ENCODE results near the gene GP5.

Gene GP5

DNA sequence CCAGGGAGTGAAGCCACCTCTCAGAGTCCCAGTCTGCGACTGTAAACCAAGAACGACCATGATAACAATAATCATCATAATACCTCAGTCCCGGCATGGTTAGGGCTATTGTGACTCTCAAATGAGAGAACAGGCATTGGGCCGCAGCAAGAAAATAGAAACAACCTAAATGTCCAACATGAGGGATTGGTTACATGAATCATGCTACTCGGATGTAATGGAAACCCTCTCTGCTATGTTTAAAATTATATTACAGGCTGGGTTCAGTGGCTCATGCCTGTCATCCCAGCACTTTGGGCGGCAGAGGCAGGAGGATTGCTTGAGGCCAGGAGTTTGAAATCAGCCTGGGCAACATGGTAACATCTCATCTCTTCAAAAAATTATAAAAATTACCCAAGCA, 50.7 kb downstream of the GP5 start:
- DNase-seq (ENCODE audit: low read depth): peak; percentile 67

DNA sequence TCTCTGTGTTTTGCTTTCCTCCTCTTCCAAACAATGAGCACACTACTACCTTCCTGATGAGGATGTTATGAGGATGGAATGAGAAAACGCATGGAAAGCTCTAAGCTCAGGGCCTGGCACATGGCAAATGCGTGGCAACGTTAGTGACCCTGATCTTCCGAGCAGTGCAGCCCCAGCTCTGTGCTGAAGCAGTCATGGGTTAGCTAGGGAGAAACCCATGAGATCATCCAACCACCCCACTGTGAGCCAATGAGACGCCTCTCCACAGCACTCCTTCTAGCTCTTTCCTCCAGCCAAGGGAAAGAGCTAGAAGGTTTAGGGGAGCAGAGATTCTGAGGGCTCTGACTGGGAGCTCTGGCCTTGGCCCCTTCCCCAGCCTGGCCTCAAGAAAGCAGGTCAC, 52.4 kb downstream of the GP5 start:
- peak; percentile 19 for DNase-seq (ENCODE audit: low read depth)

DNA sequence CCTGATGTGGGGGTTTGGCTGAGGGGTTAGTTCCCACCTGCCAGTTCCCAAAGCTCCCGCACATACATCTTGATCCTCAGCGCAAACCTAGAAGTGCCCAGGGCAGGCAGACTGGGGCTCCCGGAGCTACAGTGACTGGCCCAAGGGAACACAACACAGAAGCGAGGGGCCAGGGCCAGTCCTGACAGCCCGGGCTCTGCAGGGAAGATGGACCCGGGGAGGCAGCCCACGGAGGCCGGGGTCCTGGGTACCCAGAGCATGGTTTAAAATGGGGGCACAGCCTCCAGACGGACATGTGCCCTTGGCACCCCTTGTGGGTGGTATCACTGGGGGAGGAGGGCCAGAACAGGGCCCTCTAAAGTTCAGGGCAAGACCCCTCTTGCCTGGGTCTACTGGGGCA, 53.0 kb downstream of the GP5 start:
- DNase-seq (ENCODE audit: low read depth): no peak
